Uterus (tissue), 4 donors: ENCODE results near the gene GGTLC1. TPM values are rescaled to one million over a fixed set of nuclear protein-coding genes. Genes with fewer than 3 reads are reported as not detected.

Experiments
- DNase-seq, 2 donors: peaks; one replicate each; pipeline ENCODE4 v3.0.0-alpha.2; 2019 to 2020
- H3K27ac ChIP-seq, 2 donors: fragments of 200-600 bp; sonication (generic); 1 replicate in 1 of 2; 2 replicates in 1 of 2; pipeline ENCODE4 v1.5.1; 2016 to 2018
- H3K27me3 ChIP-seq, 2 donors: fragments of 200-600 bp; sonication (generic); one replicate each; pipeline ENCODE4 v1.5.1; 2018 to 2019; ENCODE audit warnings: control low read depth in 1 of 2
- H3K36me3 ChIP-seq, 2 donors: fragments of 200-600 bp; sonication (generic); one replicate each; pipeline ENCODE4 v1.5.1; 2019; ENCODE audit warnings: control low read depth in 1 of 2
- H3K4me1 ChIP-seq, 2 donors: fragments of 200-600 bp; sonication (generic); one replicate each; pipeline ENCODE4 v1.5.1; 2018 to 2019; ENCODE audit warnings: control low read depth in 1 of 2
- H3K4me3 ChIP-seq, 2 donors: fragments of 200-600 bp; sonication (generic); 1 replicate in 1 of 2; 2 replicates in 1 of 2; pipeline ENCODE4 v1.5.1; 2018 to 2019; ENCODE audit warnings: mild to moderate bottlenecking in 1 of 2
- H3K9me3 ChIP-seq, 2 donors: fragments of 200-600 bp; sonication (generic); one replicate each; pipeline ENCODE4 v1.5.1; 2019; ENCODE audit warnings: control low read depth in 1 of 2
- CTCF ChIP-seq, 4 experiments: fragments of 200-600 bp in 2 of 4; fragments of 450-650 bp in 2 of 4; sonication (generic) in 2 of 4; IDR thresholded peaks; one replicate each; pipeline ENCODE4 v1.5.1; 2016 to 2019; ENCODE audit warnings: antibody characterized with exemption in 4 of 4, mild to moderate bottlenecking in 2 of 4, moderate library complexity in 1 of 4
- POLR2A ChIP-seq, 2 donors: fragments of 450-650 bp; IDR thresholded peaks; one replicate each; pipeline ENCODE4 v1.6.1; 2016; ENCODE audit warnings: antibody characterized with exemption in 2 of 2, mild to moderate bottlenecking in 1 of 2, moderate library complexity in 1 of 2
- intact Hi-C: fragments of 100-400 bp; cut with DNase I; formaldehyde crosslinking; loops from one replicate; pipeline ENCODE4 v1.15.1; 2023; ENCODE audit warnings: low total_unique reads
- total RNA-seq, 4 donors: library from RNA; depleted of rRNA in 3 of 4; stranded (reverse); fragments of >200 nt in 3 of 4; gene quantifications; one replicate each; pipeline versions ENCODE4 v1.1.0 to v1.2.4, GENCODE V29; 2014 to 2023
- donor health status: DM: yes; HTN: yes; CAD: no.

The GGTLC1 gene
- total RNA-seq, 4 donors from 2014 or later = not detected

GRCh38 chr20:24004471-24004870 lies 15.9 kb upstream of the GGTLC1 start:
- Histone ChIP-seq H3K4me1 (no peaks in the 10 kb centered on the region), H3K36me3 (no peaks in the 10 kb centered on the region), H3K9me3 (no peaks in the 10 kb centered on the region), H3K27ac (no peak overlapping the region), H3K27me3 (no peaks in the 10 kb centered on the region), H3K4me3 (no peak overlapping the region)
- DNase-seq = no peak
- TF ChIP-seq POLR2A (IDR thresholded peaks at IDR 0.05) (no peak), CTCF (IDR thresholded peaks at IDR 0.05) (no peak)
- intact Hi-C loops = no loop called here

DNA sequence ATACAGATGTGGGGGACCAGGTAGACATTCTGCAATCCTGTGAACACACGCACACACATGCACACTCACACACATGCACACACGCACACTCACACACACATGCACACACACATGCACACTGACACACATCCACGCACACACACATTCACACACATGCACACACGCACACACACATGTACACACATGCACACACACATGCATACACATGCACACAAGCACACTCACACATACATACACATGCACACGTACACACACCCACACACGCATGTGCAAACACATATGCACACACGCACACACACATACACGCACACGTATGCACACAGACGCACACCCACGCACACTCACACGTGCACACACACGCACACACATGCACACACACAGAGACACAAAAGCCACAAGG lies 14.3 kb upstream of the GGTLC1 start:
- H3K36me3 ChIP-seq = no peaks in the 10 kb centered on the region
- no peak overlapping the region for H3K27ac ChIP-seq
- intact Hi-C loops = no loop called here
- H3K9me3 ChIP-seq = no peaks in the 10 kb centered on the region
- H3K4me1 ChIP-seq = no peaks in the 10 kb centered on the region
- TF ChIP-seq CTCF (IDR thresholded peaks at IDR 0.05) (no peak), POLR2A (IDR thresholded peaks at IDR 0.05) (no peak)
- no peaks in the 10 kb centered on the region for H3K27me3 ChIP-seq
- no peak overlapping the region for H3K4me3 ChIP-seq
- DNase-seq = no peak

GRCh38 chr20:24001712-24002405 lies 13.3 kb upstream of the GGTLC1 start:
- no peaks in the 10 kb centered on the region for H3K27me3 ChIP-seq
- no peak for TF ChIP-seq CTCF (IDR thresholded peaks at IDR 0.05)
- no peak for TF ChIP-seq POLR2A (IDR thresholded peaks at IDR 0.05)
- no peak for DNase-seq
- H3K36me3 ChIP-seq = no peaks in the 10 kb centered on the region
- no peak overlapping the region for H3K27ac ChIP-seq
- no peaks in the 10 kb centered on the region for H3K4me1 ChIP-seq
- intact Hi-C loops = no loop called here
- no peak overlapping the region for H3K4me3 ChIP-seq
- H3K9me3 ChIP-seq = no peaks in the 10 kb centered on the region

- no peak for DNase-seq
- Histone ChIP-seq H3K27me3 (no peaks in the 10 kb centered on the region), H3K9me3 (no peaks in the 10 kb centered on the region), H3K36me3 (no peaks in the 10 kb centered on the region), H3K4me3 (no peak overlapping the region), H3K27ac (no peak overlapping the region), H3K4me1 (no peaks in the 10 kb centered on the region)
- intact Hi-C loops = no loop called here
- TF ChIP-seq POLR2A (IDR thresholded peaks at IDR 0.05) (no peak), CTCF (IDR thresholded peaks at IDR 0.05) (no peak)
These were observed 10.3 kb upstream of the GGTLC1 start for GRCh38 chr20:23998844-23999243.

DNA sequence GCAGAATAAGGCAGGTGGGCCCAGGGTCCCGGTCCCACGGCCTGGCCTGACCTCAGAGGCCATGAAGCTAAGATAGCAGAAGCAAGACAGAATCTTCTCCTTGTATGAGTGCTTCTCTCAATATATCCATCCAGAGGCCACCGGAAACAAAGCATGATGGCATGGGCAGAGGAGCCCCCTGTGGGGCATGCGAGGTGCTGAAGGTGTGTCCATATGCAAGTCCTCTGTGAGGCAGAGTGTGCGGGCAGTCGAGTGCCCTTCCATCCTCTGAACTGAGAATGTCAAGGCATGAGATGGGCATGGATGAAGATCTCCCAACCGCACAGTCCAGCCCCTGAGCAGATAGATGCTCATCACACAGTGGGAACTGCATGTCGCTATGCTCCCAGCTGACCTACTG lies 9.8 kb upstream of the GGTLC1 start:
- H3K27me3 ChIP-seq = no peaks in the 10 kb centered on the region
- H3K9me3 ChIP-seq = no peaks in the 10 kb centered on the region
- H3K36me3 ChIP-seq = no peaks in the 10 kb centered on the region
- no peak overlapping the region for H3K27ac ChIP-seq
- TF ChIP-seq CTCF (IDR thresholded peaks at IDR 0.05) (no peak), POLR2A (IDR thresholded peaks at IDR 0.05) (no peak)
- intact Hi-C loops = no loop called here
- DNase-seq = no peak
- no peaks in the 10 kb centered on the region for H3K4me1 ChIP-seq
- H3K4me3 ChIP-seq = no peak overlapping the region
